ENCODE data around the gene IKZF2.

The IKZF2 gene

GRCh38 chr2:212958757-212959295 lies 192.6 kb downstream of the IKZF2 start:
- Histone ChIP-seq H3K27ac (ENCODE audit: low read length) (no peak overlapping the region), H3K9me3 (ENCODE audit: control insufficient read depth, insufficient read depth, low read length) (no peaks in the 10 kb centered on the region), H3K27me3 (ENCODE audit: control insufficient read depth, insufficient read depth, low read length) (no peaks in the 10 kb centered on the region), H3K4me1 (ENCODE audit: control insufficient read depth, insufficient read depth, low read length) (peaks cover 2% of the 10 kb centered on the region; the same call in 1 of the 2 replicates), H3K36me3 (ENCODE audit: control insufficient read depth, insufficient read depth, low read length) (no peaks in the 10 kb centered on the region), H3K4me3 (ENCODE audit: low read length) (no peak overlapping the region)
- no CpG with 5 or more reads among the region's 7 CpGs for WGBS (ENCODE audit: insufficient coverage, insufficient read length)
- DNase-seq (ENCODE audit: low read depth, low spot score): no peak

- no peaks in the 10 kb centered on the region for H3K9me3 ChIP-seq (ENCODE audit: control insufficient read depth, insufficient read depth, low read length)
- WGBS (ENCODE audit: insufficient coverage, insufficient read length): no CpG with 5 or more reads among the region's 3 CpGs
- H3K36me3 ChIP-seq (ENCODE audit: control insufficient read depth, insufficient read depth, low read length): no peaks in the 10 kb centered on the region
- DNase-seq (ENCODE audit: low read depth, low spot score): no peak
- no peaks in the 10 kb centered on the region for H3K27me3 ChIP-seq (ENCODE audit: control insufficient read depth, insufficient read depth, low read length)
- no peak overlapping the region for H3K27ac ChIP-seq (ENCODE audit: low read length)
- H3K4me3 ChIP-seq (ENCODE audit: low read length): no peak overlapping the region
- H3K4me1 ChIP-seq (ENCODE audit: control insufficient read depth, insufficient read depth, low read length): peaks cover 2% of the 10 kb centered on the region; the same call in 1 of the 2 replicates
These were observed 193.3 kb downstream of the IKZF2 start for GRCh38 chr2:212958133-212958532.

GRCh38 chr2:212957624-212958023 lies 193.8 kb downstream of the IKZF2 start:
- no peak overlapping the region for H3K27ac ChIP-seq (ENCODE audit: low read length)
- H3K9me3 ChIP-seq (ENCODE audit: control insufficient read depth, insufficient read depth, low read length): no peaks in the 10 kb centered on the region
- no peaks in the 10 kb centered on the region for H3K36me3 ChIP-seq (ENCODE audit: control insufficient read depth, insufficient read depth, low read length)
- no peak overlapping the region for H3K4me3 ChIP-seq (ENCODE audit: low read length)
- H3K4me1 ChIP-seq (ENCODE audit: control insufficient read depth, insufficient read depth, low read length): peaks cover 2% of the 10 kb centered on the region; the same call in 1 of the 2 replicates
- DNase-seq (ENCODE audit: low read depth, low spot score): no peak
- no peaks in the 10 kb centered on the region for H3K27me3 ChIP-seq (ENCODE audit: control insufficient read depth, insufficient read depth, low read length)

GRCh38 chr2:212956665-212957607 lies 194.5 kb downstream of the IKZF2 start:
- Histone ChIP-seq H3K27me3 (ENCODE audit: control insufficient read depth, insufficient read depth, low read length) (no peaks in the 10 kb centered on the region), H3K36me3 (ENCODE audit: control insufficient read depth, insufficient read depth, low read length) (no peaks in the 10 kb centered on the region), H3K27ac (ENCODE audit: low read length) (no peak overlapping the region), H3K4me3 (ENCODE audit: low read length) (no peak overlapping the region), H3K9me3 (ENCODE audit: control insufficient read depth, insufficient read depth, low read length) (no peaks in the 10 kb centered on the region), H3K4me1 (ENCODE audit: control insufficient read depth, insufficient read depth, low read length) (peaks cover 2% of the 10 kb centered on the region; the same call in 1 of the 2 replicates)
- DNase-seq (ENCODE audit: low read depth, low spot score): no peak
- no CpG with 5 or more reads among the region's 6 CpGs for WGBS (ENCODE audit: insufficient coverage, insufficient read length)

GRCh38 chr2:212953170-212953920 lies 198.1 kb downstream of the IKZF2 start:
- no peaks in the 10 kb centered on the region for H3K27me3 ChIP-seq (ENCODE audit: control insufficient read depth, insufficient read depth, low read length)
- H3K9me3 ChIP-seq (ENCODE audit: control insufficient read depth, insufficient read depth, low read length): no peaks in the 10 kb centered on the region
- H3K36me3 ChIP-seq (ENCODE audit: control insufficient read depth, insufficient read depth, low read length): no peaks in the 10 kb centered on the region
- H3K4me1 ChIP-seq (ENCODE audit: control insufficient read depth, insufficient read depth, low read length): no peaks in the 10 kb centered on the region
- H3K4me3 ChIP-seq (ENCODE audit: low read length): no peak overlapping the region
- H3K27ac ChIP-seq (ENCODE audit: low read length): no peak overlapping the region
- DNase-seq (ENCODE audit: low read depth, low spot score): no peak
- no CpG with 5 or more reads among the region's 3 CpGs for WGBS (ENCODE audit: insufficient coverage, insufficient read length)

- no peaks in the 10 kb centered on the region for H3K27me3 ChIP-seq (ENCODE audit: control insufficient read depth, insufficient read depth, low read length)
- no peak for DNase-seq (ENCODE audit: low read depth, low spot score)
- no CpG with 5 or more reads among the region's 1 CpG for WGBS (ENCODE audit: insufficient coverage, insufficient read length)
- no peaks in the 10 kb centered on the region for H3K9me3 ChIP-seq (ENCODE audit: control insufficient read depth, insufficient read depth, low read length)
- no peaks in the 10 kb centered on the region for H3K36me3 ChIP-seq (ENCODE audit: control insufficient read depth, insufficient read depth, low read length)
- no peak overlapping the region for H3K4me3 ChIP-seq (ENCODE audit: low read length)
- no peaks in the 10 kb centered on the region for H3K4me1 ChIP-seq (ENCODE audit: control insufficient read depth, insufficient read depth, low read length)
- no peak overlapping the region for H3K27ac ChIP-seq (ENCODE audit: low read length)
These were observed 201.6 kb downstream of the IKZF2 start for GRCh38 chr2:212949786-212950185.
